Measurements from ENCODE around the gene LETM1. TPM values are rescaled to one million over a fixed set of nuclear protein-coding genes. Genes with fewer than 3 reads are reported as not detected.

LETM1 gene
- total and polyA plus RNA-seq, 2 of the 13 experiments (the other 11 are each of a cell fraction or from before 2014, with no cell fraction given): 9.7 to 41.6 TPM

DNA sequence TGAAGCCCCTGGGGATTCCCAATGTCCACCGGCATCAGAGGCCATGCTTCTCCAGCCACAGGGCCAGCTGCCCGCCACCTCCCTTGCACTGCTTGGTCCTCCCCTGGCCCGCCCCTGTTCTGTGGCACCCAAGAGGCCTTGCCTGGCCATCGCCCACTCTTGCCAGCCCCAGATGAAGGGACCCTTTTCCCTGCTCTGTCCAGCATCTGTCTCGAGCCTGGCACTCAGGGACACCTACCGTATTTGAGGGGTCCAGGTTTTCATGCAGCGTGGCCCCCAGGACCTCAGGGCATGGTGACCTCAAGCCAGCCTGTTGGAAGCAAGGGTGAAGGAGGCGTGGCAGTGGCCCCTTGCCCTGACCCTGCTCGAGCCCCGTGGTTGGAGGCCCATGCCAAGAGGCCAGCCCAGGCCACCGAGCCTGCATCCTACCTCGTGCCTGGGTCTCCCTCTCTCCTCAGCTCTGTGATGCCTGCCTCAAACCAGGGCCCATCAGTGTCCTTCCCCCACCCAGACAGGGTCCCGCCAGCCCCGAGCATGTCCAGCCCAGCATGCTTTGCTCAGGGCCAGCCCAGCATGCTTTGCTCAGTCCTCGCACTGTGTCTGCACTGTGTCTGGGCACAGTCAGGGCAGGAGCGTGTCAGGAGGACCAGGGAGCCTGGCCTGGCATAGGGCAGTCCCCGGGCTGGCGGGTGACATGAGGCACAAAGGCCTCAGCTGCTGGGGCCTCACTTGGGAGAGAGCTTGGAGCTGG, 77.1 kb downstream of the LETM1 start (continued):
- no peak for TF ChIP-seq NFIC (IDR thresholded peaks at IDR 0.05; ENCODE audit: low read length)
- TF ChIP-seq ZNF703 (CRISPR knock-in tag; IDR thresholded peaks at IDR 0.05; ENCODE audit: borderline replicate concordance): no peak
- TF ChIP-seq ONECUT2 (CRISPR knock-in tag; IDR thresholded peaks at IDR 0.05): no peak
- TF ChIP-seq, protein P1, sequence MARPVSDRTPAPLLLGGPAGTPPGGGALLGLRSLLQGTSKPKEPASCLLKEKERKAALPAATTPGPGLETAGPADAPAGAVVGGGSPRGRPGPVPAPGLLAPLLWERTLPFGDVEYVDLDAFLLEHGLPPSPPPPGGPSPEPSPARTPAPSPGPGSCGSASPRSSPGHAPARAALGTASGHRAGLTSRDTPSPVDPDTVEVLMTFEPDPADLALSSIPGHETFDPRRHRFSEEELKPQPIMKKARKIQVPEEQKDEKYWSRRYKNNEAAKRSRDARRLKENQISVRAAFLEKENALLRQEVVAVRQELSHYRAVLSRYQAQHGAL (CRISPR knock-in tag; IDR thresholded peaks at IDR 0.05; ENCODE audit: not compliant biosample characterization): no peak
- TF ChIP-seq ZZZ3 (CRISPR knock-in tag; IDR thresholded peaks at IDR 0.05; ENCODE audit: borderline replicate concordance): no peak
- TF ChIP-seq, protein P2, sequence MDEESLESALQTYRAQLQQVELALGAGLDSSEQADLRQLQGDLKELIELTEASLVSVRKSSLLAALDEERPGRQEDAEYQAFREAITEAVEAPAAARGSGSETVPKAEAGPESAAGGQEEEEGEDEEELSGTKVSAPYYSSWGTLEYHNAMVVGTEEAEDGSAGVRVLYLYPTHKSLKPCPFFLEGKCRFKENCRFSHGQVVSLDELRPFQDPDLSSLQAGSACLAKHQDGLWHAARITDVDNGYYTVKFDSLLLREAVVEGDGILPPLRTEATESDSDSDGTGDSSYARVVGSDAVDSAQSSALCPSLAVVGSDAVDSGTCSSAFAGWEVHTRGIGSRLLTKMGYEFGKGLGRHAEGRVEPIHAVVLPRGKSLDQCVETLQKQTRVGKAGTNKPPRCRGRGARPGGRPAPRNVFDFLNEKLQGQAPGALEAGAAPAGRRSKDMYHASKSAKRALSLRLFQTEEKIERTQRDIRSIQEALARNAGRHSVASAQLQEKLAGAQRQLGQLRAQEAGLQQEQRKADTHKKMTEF (CRISPR knock-in tag; IDR thresholded peaks at IDR 0.05): no peak
- TF ChIP-seq, protein P3, sequence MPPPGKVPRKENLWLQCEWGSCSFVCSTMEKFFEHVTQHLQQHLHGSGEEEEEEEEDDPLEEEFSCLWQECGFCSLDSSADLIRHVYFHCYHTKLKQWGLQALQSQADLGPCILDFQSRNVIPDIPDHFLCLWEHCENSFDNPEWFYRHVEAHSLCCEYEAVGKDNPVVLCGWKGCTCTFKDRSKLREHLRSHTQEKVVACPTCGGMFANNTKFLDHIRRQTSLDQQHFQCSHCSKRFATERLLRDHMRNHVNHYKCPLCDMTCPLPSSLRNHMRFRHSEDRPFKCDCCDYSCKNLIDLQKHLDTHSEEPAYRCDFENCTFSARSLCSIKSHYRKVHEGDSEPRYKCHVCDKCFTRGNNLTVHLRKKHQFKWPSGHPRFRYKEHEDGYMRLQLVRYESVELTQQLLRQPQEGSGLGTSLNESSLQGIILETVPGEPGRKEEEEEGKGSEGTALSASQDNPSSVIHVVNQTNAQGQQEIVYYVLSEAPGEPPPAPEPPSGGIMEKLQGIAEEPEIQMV (CRISPR knock-in tag; IDR thresholded peaks at IDR 0.05; ENCODE audit: low read depth): no peak
- TF ChIP-seq CBX2 (IDR thresholded peaks at IDR 0.05; ENCODE audit: low read depth, low read length): no peak
- TF ChIP-seq CBX2 (CRISPR knock-in tag; IDR thresholded peaks at IDR 0.05; ENCODE audit: low read depth): no peak
- TF ChIP-seq ZFX (CRISPR knock-in tag; IDR thresholded peaks at IDR 0.05; ENCODE audit: low read depth): no peak
- TF ChIP-seq MED8 (CRISPR knock-in tag; IDR thresholded peaks at IDR 0.05; ENCODE audit: insufficient replicate concordance): no peak
- TF ChIP-seq, protein P4, sequence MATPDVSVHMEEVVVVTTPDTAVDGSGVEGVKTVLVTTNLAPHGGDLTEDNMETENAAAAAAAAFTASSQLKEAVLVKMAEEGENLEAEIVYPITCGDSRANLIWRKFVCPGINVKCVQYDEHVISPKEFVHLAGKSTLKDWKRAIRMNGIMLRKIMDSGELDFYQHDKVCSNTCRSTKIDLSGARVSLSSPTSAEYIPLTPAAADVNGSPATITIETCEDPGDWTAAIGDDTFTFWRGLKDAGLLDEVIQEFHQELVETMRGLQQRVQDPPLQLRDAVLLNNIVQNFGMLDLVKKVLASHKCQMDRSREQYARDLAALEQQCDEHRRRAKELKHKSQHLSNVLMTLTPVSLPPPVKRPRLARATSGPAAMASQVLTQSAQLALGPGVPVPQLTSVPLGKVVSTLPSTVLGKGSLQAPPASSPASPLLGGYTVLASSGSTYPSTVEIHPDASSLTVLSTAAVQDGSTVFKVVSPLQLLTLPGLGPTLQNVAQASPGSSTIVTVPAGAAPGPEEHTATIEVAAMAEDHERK (CRISPR knock-in tag; IDR thresholded peaks at IDR 0.05; ENCODE audit: low read depth): no peak
- TF ChIP-seq ZNF282 (IDR thresholded peaks at IDR 0.05; ENCODE audit: partially characterized antibody): no peak
- TF ChIP-seq SALL2 (CRISPR knock-in tag; IDR thresholded peaks at IDR 0.05): no peak
- TF ChIP-seq ATF7-NPFF (CRISPR knock-in tag; IDR thresholded peaks at IDR 0.05; ENCODE audit: low read depth): no peak
- no peak for TF ChIP-seq DMAP1 (CRISPR knock-in tag; IDR thresholded peaks at IDR 0.05)
- TF ChIP-seq, protein P5, sequence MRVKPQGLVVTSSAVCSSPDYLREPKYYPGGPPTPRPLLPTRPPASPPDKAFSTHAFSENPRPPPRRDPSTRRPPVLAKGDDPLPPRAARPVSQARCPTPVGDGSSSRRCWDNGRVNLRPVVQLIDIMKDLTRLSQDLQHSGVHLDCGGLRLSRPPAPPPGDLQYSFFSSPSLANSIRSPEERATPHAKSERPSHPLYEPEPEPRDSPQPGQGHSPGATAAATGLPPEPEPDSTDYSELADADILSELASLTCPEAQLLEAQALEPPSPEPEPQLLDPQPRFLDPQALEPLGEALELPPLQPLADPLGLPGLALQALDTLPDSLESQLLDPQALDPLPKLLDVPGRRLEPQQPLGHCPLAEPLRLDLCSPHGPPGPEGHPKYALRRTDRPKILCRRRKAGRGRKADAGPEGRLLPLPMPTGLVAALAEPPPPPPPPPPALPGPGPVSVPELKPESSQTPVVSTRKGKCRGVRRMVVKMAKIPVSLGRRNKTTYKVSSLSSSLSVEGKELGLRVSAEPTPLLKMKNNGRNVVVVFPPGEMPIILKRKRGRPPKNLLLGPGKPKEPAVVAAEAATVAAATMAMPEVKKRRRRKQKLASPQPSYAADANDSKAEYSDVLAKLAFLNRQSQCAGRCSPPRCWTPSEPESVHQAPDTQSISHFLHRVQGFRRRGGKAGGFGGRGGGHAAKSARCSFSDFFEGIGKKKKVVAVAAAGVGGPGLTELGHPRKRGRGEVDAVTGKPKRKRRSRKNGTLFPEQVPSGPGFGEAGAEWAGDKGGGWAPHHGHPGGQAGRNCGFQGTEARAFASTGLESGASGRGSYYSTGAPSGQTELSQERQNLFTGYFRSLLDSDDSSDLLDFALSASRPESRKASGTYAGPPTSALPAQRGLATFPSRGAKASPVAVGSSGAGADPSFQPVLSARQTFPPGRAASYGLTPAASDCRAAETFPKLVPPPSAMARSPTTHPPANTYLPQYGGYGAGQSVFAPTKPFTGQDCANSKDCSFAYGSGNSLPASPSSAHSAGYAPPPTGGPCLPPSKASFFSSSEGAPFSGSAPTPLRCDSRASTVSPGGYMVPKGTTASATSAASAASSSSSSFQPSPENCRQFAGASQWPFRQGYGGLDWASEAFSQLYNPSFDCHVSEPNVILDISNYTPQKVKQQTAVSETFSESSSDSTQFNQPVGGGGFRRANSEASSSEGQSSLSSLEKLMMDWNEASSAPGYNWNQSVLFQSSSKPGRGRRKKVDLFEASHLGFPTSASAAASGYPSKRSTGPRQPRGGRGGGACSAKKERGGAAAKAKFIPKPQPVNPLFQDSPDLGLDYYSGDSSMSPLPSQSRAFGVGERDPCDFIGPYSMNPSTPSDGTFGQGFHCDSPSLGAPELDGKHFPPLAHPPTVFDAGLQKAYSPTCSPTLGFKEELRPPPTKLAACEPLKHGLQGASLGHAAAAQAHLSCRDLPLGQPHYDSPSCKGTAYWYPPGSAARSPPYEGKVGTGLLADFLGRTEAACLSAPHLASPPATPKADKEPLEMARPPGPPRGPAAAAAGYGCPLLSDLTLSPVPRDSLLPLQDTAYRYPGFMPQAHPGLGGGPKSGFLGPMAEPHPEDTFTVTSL (CRISPR knock-in tag; IDR thresholded peaks at IDR 0.05; ENCODE audit: borderline replicate concordance): no peak
- TF ChIP-seq EZH2 (conservative IDR thresholded peaks at IDR 0.05; ENCODE audit: low read depth, low read length): no peak
